Left lung (tissue), 10 donors: ENCODE measurements around the gene ZNF516. TPM values are rescaled to one million over a fixed set of nuclear protein-coding genes. Genes with fewer than 3 reads are reported as not detected.

Source experiments
- ATAC-seq: fragments of 200-7000 bp; cut with Tn5 transposase; one replicate; pipeline ENCODE4 v1.9.1; 2020; ENCODE audit warnings: moderate library complexity
- DNase-seq, 4 donors: peaks; one replicate each; pipeline ENCODE4 v3.0.0-alpha.2; 2013 to 2020
- H3K27ac ChIP-seq, 2 donors: fragments of 200-600 bp; sonication (generic) in 1 of 2; one replicate each; pipeline versions ENCODE4 v1.5.0 to v1.8.0; 2020 to 2021
- H3K27me3 ChIP-seq, 2 donors: fragments of 200-600 bp; sonication (generic) in 1 of 2; one replicate each; pipeline versions ENCODE4 v1.5.0 to v1.8.0; 2020 to 2021
- H3K36me3 ChIP-seq, 2 donors: fragments of 200-600 bp; sonication (generic) in 1 of 2; one replicate each; pipeline versions ENCODE4 v1.5.0 to v1.8.0; 2020 to 2021
- H3K4me1 ChIP-seq, 2 donors: fragments of 200-600 bp; one replicate each; pipeline ENCODE4 v1.8.0; 2021
- H3K4me3 ChIP-seq, 2 donors: fragments of 200-600 bp; sonication (generic) in 1 of 2; one replicate each; pipeline versions ENCODE4 v1.5.0 to v1.8.0; 2020 to 2021; ENCODE audit warnings: mild to moderate bottlenecking in 1 of 2
- H3K9me3 ChIP-seq, 2 donors: fragments of 200-600 bp; sonication (generic) in 1 of 2; one replicate each; pipeline versions ENCODE4 v1.5.0 to v1.8.0; 2020 to 2021
- intact Hi-C, 2 donors: fragments of 100-400 bp; cut with DNase I; formaldehyde crosslinking; loops; one replicate each; pipeline versions ENCODE4 v1.11.2 to v1.14.2; 2022
- polyA plus RNA-seq, 6 donors: library from polyadenylated mRNA; unstranded; fragments of 120-200 nt; gene quantifications; one replicate each; pipeline ENCODE4 v1.2.1, GENCODE V29; 2013; ENCODE audit not compliant: insufficient read length in 6 of 6
- total RNA-seq, 2 donors: library from RNA; stranded (reverse); fragmentation: NEBNext Ultra II Directional; extraction: Animal tissue kit (Norgen Biotek cat#: 25700); gene quantifications; one replicate each; pipeline ENCODE4 v1.2.1, GENCODE V29; 2021
- TF ChIP-seq, protein P1 (sequence below), 2 donors: fragments of 200-600 bp; sonication (generic) in 1 of 2; IDR thresholded peaks; one replicate each; pipeline versions ENCODE4 v1.5.0 to v1.8.0; 2021; ENCODE audit warnings: antibody characterized with exemption in 2 of 2
- donor health status: DM: no; HTN: yes; CAD: no.
- donor health status: DM: no; HTN: no; CAD: no.

ZNF516 gene
- total and polyA plus RNA-seq, 8 donors, result 33.9 to 51.2 (median 46.8) TPM

DNA sequence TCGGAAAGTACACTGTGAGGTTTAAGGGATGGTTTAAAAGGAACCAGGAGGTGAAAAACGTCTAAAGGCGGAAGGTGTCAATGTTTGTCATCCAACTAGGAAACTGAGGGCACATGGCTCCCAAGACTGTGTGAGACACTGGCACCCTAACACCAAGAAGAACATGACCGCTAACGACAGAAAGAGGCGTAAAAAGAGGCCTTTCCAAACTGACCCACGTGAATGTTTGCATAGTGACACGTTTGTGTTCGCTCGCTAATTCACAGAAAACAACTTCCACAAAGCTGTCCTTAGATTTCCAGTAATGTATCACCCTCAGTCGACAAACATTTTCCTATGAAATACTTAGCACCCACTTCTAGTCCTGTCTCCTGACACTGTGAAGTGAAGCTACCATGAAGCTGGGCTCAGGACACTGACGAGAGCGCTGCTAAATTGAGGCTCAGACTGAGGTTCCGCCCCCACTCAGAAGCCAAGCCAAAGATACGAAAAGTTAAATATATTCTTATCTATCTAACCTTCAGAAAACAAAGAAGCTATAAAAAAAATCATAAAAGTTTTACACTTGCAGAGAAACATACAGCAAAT lies 86.5 kb downstream of the ZNF516 start:
- no peak overlapping the region for H3K4me3 ChIP-seq
- DNase-seq, result no peak
- no peak overlapping the region for H3K27ac ChIP-seq
- intact Hi-C loops, result loop anchor here in 1 of 2 donors (5.0 kb wide), 1 partner anchor 299 kb away; no protein-coding TSS in a partner anchor
- TF ChIP-seq, protein P1, sequence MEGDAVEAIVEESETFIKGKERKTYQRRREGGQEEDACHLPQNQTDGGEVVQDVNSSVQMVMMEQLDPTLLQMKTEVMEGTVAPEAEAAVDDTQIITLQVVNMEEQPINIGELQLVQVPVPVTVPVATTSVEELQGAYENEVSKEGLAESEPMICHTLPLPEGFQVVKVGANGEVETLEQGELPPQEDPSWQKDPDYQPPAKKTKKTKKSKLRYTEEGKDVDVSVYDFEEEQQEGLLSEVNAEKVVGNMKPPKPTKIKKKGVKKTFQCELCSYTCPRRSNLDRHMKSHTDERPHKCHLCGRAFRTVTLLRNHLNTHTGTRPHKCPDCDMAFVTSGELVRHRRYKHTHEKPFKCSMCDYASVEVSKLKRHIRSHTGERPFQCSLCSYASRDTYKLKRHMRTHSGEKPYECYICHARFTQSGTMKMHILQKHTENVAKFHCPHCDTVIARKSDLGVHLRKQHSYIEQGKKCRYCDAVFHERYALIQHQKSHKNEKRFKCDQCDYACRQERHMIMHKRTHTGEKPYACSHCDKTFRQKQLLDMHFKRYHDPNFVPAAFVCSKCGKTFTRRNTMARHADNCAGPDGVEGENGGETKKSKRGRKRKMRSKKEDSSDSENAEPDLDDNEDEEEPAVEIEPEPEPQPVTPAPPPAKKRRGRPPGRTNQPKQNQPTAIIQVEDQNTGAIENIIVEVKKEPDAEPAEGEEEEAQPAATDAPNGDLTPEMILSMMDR (IDR thresholded peaks at IDR 0.05), result no peak
- H3K4me1 ChIP-seq, result peaks cover 3 to 52% of the 10 kb centered on the region in 2 donors
- no peaks in the 10 kb centered on the region for H3K9me3 ChIP-seq
- H3K36me3 ChIP-seq, result no peaks in the 10 kb centered on the region
- no peaks in the 10 kb centered on the region for H3K27me3 ChIP-seq
- no peak for ATAC-seq

DNA sequence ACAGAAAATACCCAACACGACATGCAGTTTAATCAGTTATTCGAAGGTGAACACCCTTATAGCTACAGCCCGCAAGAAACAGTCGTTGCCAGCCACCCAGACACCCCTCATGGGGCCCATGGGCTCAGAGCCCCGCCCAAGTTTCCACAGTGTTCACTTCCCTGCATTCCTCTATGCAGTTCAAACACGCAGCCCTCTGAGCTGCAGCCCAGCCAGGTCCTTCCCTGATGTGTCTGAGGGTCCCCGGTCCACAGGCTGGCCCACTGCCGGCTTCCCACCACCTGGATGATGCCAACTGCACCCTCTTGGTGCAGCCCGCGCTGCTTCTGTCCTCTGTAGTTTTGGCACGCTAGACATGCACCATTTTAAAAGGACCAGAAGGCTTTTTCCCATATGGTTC lies 87.4 kb downstream of the ZNF516 start:
- DNase-seq (peak in 1 of 4 donors; percentile 69), ATAC-seq (no peak)
- intact Hi-C loops, result loop anchor here in 1 of 2 donors (5.0 kb wide), 1 partner anchor 300 kb away; no protein-coding TSS in a partner anchor
- Histone ChIP-seq H3K27ac (no peak overlapping the region), H3K36me3 (no peaks in the 10 kb centered on the region), H3K4me1 (peaks cover 3 to 52% of the 10 kb centered on the region in 2 donors), H3K4me3 (no peak overlapping the region), H3K27me3 (no peaks in the 10 kb centered on the region), H3K9me3 (no peaks in the 10 kb centered on the region)
- TF ChIP-seq, protein P1 (IDR thresholded peaks at IDR 0.05), result no peak

DNA sequence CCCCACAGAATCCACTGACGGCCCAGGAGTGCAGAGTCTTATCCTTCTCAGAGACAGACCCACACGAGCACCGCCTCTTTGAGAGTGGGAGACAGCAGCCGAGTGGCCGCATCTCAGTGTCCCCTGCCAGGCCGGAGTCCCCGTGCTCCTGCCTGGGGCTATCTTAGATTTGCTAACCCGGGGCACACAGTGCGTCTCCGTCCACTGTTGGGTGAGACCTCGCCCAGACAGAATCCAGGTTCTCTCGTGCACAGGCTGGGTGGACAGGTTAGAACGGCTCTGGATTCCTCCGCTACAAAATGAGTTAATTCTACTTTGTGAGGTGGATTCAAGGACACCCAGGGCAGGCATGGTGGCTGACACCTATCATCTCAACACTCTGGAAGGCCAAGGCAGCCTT lies 88.3 kb downstream of the ZNF516 start:
- Histone ChIP-seq H3K36me3 (no peaks in the 10 kb centered on the region), H3K27ac (no peak overlapping the region), H3K4me3 (no peak overlapping the region), H3K4me1 (peaks cover 3 to 52% of the 10 kb centered on the region in 2 donors), H3K27me3 (no peaks in the 10 kb centered on the region), H3K9me3 (no peaks in the 10 kb centered on the region)
- no peak for DNase-seq
- ATAC-seq, result no peak
- intact Hi-C loops, result loop anchor here in 1 of 2 donors (5.0 kb wide), 1 partner anchor 301 kb away; no protein-coding TSS in a partner anchor
- TF ChIP-seq, protein P1 (IDR thresholded peaks at IDR 0.05), result no peak

DNA sequence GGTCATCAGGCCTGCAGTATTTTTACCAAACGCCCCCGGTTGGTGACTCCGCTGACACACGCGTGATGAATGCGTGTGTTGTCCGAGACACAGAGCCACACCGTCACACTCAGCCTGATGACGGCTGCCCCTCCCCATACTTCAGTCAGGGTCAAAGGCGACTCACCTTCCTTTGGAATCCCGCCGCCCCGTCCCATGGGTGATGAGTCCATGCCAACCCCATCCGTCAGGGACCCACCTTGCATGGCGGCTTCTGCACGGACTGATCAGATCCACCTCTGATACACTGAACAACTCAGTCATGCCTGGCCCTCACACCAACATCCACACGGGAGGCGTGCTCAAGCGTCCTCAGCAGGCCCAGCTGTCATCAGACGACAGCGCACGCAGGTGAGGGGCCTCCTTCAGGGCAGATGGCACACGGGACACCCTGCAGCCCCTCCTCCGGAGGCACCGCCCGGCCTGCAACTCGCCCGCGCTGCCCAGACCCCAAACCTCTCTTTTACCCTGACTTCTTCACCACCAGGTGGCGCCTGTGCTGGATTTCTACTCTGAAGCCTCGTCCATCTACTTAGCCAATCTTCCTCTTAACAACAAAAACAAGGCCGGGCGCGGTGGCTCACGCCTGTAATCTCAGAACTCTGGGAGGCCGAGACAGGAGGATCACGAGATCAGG lies 89.2 kb downstream of the ZNF516 start:
- peaks cover 0 to 49% of the 10 kb centered on the region in 2 donors for H3K4me1 ChIP-seq
- H3K4me3 ChIP-seq, result no peak overlapping the region
- DNase-seq (peak in 2 of 4 donors; percentile 41 to 86), ATAC-seq (peak; percentile 66)
- TF ChIP-seq, protein P1 (IDR thresholded peaks at IDR 0.05), result peak; percentile 54 to 64
- no peaks in the 10 kb centered on the region for H3K9me3 ChIP-seq
- H3K27me3 ChIP-seq, result no peaks in the 10 kb centered on the region
- no peak overlapping the region for H3K27ac ChIP-seq
- H3K36me3 ChIP-seq, result no peaks in the 10 kb centered on the region
- intact Hi-C loops, result loop anchor here in 1 of 2 donors (5.0 kb wide), 1 partner anchor 301 kb away; no protein-coding TSS in a partner anchor

DNA sequence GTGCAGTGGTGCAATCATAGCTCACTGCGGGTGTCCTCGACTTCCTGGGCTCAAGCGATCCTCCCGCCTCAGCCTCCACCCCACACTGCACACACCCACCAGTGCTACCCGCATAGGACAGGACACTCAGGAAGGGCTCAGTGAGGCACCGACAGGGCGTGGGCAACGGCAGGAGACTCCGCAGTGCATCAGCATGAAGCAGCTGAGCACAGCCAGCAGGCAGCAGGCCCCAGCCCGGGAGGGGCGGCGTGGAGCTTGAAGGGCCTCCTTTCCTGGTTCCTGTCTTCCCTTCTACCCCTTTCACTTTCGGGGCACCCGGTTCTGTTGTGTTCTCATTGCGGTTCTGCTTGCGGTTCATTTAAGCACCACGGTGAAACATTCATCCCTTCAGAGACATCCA lies 89.8 kb downstream of the ZNF516 start:
- no peak for ATAC-seq
- no peak for DNase-seq
- intact Hi-C loops, result loop anchor here in 1 of 2 donors (5.0 kb wide), 1 partner anchor 302 kb away; no protein-coding TSS in a partner anchor
- TF ChIP-seq, protein P1 (IDR thresholded peaks at IDR 0.05), result no peak
- Histone ChIP-seq H3K4me1 (peaks cover 0 to 44% of the 10 kb centered on the region in 2 donors), H3K4me3 (no peak overlapping the region), H3K27me3 (no peaks in the 10 kb centered on the region), H3K36me3 (no peaks in the 10 kb centered on the region), H3K9me3 (no peaks in the 10 kb centered on the region), H3K27ac (no peak overlapping the region)
